ENCODE measurements around the gene FARS2. TPM values are rescaled to one million over a fixed set of nuclear protein-coding genes. Genes with fewer than 3 reads are reported as not detected.

FARS2 gene
- polyA plus RNA-seq, 1 donor from 2014 or later, result 11.9 TPM

- no peaks in the 10 kb centered on the region for H3K9me2 ChIP-seq (ENCODE audit: insufficient read depth, low read length)
- no peaks in the 10 kb centered on the region for H4K20me1 ChIP-seq (ENCODE audit: insufficient read depth)
- no peaks in the 10 kb centered on the region for H3K9me3 ChIP-seq (ENCODE audit: low read length)
- no peak overlapping the region for H2AFZ ChIP-seq (ENCODE audit: low read depth, low read length)
- TF ChIP-seq POLR2AphosphoS5 (IDR thresholded peaks at IDR 0.05), result no peak
- TF ChIP-seq REST (IDR thresholded peaks at IDR 0.05; ENCODE audit: borderline replicate concordance), result no peak
- no peak for TF ChIP-seq RAD21 (conservative IDR thresholded peaks at IDR 0.05)
- TF ChIP-seq CTCF (IDR thresholded peaks at IDR 0.05; ENCODE audit: poor library complexity, severe bottlenecking), result no peak
- no peak for TF ChIP-seq EZH2 (IDR thresholded peaks at IDR 0.05; ENCODE audit: borderline replicate concordance, insufficient read depth, low read length, poor library complexity, severe bottlenecking)
- TF ChIP-seq SMC3 (conservative IDR thresholded peaks at IDR 0.05; ENCODE audit: poor library complexity), result no peak
- TF ChIP-seq MXI1 (conservative IDR thresholded peaks at IDR 0.05; ENCODE audit: poor library complexity, severe bottlenecking), result no peak
- no peak for TF ChIP-seq EP300 (conservative IDR thresholded peaks at IDR 0.05; ENCODE audit: poor library complexity, severe bottlenecking)
- TF ChIP-seq TAF1 (IDR thresholded peaks at IDR 0.05; ENCODE audit: low read depth), result no peak
- H3K9ac ChIP-seq (ENCODE audit: low read length), result no peak overlapping the region
- H3K4me3 ChIP-seq (ENCODE audit: low read length), result no peak overlapping the region
- no peaks in the 10 kb centered on the region for H3K79me2 ChIP-seq (replicated peaks; ENCODE audit: insufficient read depth, low read length)
- no peaks in the 10 kb centered on the region for H3F3A ChIP-seq (ENCODE audit: insufficient read depth, low read length, poor library complexity, severe bottlenecking)
- no peak overlapping the region for H3K27ac ChIP-seq (ENCODE audit: low read length)
- H3K4me2 ChIP-seq (ENCODE audit: low read length), result no peak overlapping the region
- no peaks in the 10 kb centered on the region for H3K27me3 ChIP-seq (ENCODE audit: insufficient read depth, low read depth, low read length)
- no peaks in the 10 kb centered on the region for H3K36me3 ChIP-seq (ENCODE audit: insufficient read depth, low read length)
Observed at GRCh38 chr6:5765141-5765760, 503.9 kb downstream of the FARS2 start.

GRCh38 chr6:5766260-5766659 lies 504.9 kb downstream of the FARS2 start:
- H3K4me3 ChIP-seq (ENCODE audit: low read length), result no peak overlapping the region
- no peak overlapping the region for H3K27ac ChIP-seq (ENCODE audit: low read length)

More at GRCh38 chr6:5766260-5766659, 504.9 kb downstream of the FARS2 start:
- no peaks in the 10 kb centered on the region for H3K27me3 ChIP-seq (ENCODE audit: insufficient read depth, low read depth, low read length)
- H3K9me3 ChIP-seq (ENCODE audit: low read length), result no peaks in the 10 kb centered on the region
- no peak for TF ChIP-seq SMC3 (conservative IDR thresholded peaks at IDR 0.05; ENCODE audit: poor library complexity)
- TF ChIP-seq REST (IDR thresholded peaks at IDR 0.05; ENCODE audit: borderline replicate concordance), result no peak
- TF ChIP-seq MXI1 (conservative IDR thresholded peaks at IDR 0.05; ENCODE audit: poor library complexity, severe bottlenecking), result no peak
- no peak for TF ChIP-seq POLR2AphosphoS5 (IDR thresholded peaks at IDR 0.05)
- TF ChIP-seq CTCF (IDR thresholded peaks at IDR 0.05; ENCODE audit: poor library complexity, severe bottlenecking), result no peak
- TF ChIP-seq EP300 (conservative IDR thresholded peaks at IDR 0.05; ENCODE audit: poor library complexity, severe bottlenecking), result no peak
- no peak for TF ChIP-seq TAF1 (IDR thresholded peaks at IDR 0.05; ENCODE audit: low read depth)
- no peak for TF ChIP-seq EZH2 (IDR thresholded peaks at IDR 0.05; ENCODE audit: borderline replicate concordance, insufficient read depth, low read length, poor library complexity, severe bottlenecking)
- TF ChIP-seq RAD21 (conservative IDR thresholded peaks at IDR 0.05), result no peak
- no peaks in the 10 kb centered on the region for H3K9me2 ChIP-seq (ENCODE audit: insufficient read depth, low read length)
- no peaks in the 10 kb centered on the region for H4K20me1 ChIP-seq (ENCODE audit: insufficient read depth)
- no peak overlapping the region for H3K4me2 ChIP-seq (ENCODE audit: low read length)
- H3K9ac ChIP-seq (ENCODE audit: low read length), result no peak overlapping the region
- no peak overlapping the region for H2AFZ ChIP-seq (ENCODE audit: low read depth, low read length)
- H3K36me3 ChIP-seq (ENCODE audit: insufficient read depth, low read length), result no peaks in the 10 kb centered on the region
- H3K79me2 ChIP-seq (replicated peaks; ENCODE audit: insufficient read depth, low read length), result no peaks in the 10 kb centered on the region
- H3F3A ChIP-seq (ENCODE audit: insufficient read depth, low read length, poor library complexity, severe bottlenecking), result no peaks in the 10 kb centered on the region
